DND-41 (cell line): ENCODE measurements around the gene RNGTT.

Experiments
- ATAC-seq: fragments of 200-7000 bp; cut with Tn5 transposase; 3 replicates; pipeline ENCODE4 v1.9.1; 2021; ENCODE audit warnings: low read depth; ENCODE audit not compliant: insufficient read depth
- DNase-seq: peaks from one replicate; pipeline ENCODE4 v3.0.0-alpha.2; 2020
- H2AFZ ChIP-seq: 2 replicates; pipeline ENCODE4 v1.6.0; 2012; ENCODE audit warnings: low read depth, low read length
- H3K27ac ChIP-seq: 2 replicates; pipeline ENCODE4 v1.5.1; 2012; ENCODE audit warnings: low read length, inconsistent platforms
- H3K27me3 ChIP-seq: fragments of 200-600 bp; sonication (generic); 2 replicates; pipeline ENCODE4 v1.6.0; 2012; ENCODE audit warnings: low read length, mild to moderate bottlenecking, inconsistent platforms; ENCODE audit not compliant: insufficient read depth, poor library complexity
- H3K36me3 ChIP-seq: 2 replicates; pipeline ENCODE4 v1.5.1; 2012; ENCODE audit warnings: low read length, inconsistent platforms; ENCODE audit not compliant: insufficient read depth
- H3K4me1 ChIP-seq: 2 replicates; pipeline ENCODE4 v1.5.1; 2012; ENCODE audit warnings: mild to moderate bottlenecking, low read length; ENCODE audit not compliant: insufficient read depth
- H3K4me2 ChIP-seq: 2 replicates; pipeline ENCODE4 v1.6.0; 2012; ENCODE audit warnings: mild to moderate bottlenecking, moderate library complexity, low read length, inconsistent platforms; ENCODE audit not compliant: insufficient read depth
- H3K4me3 ChIP-seq, 2 experiments: fragments of 200-600 bp in 1 of 2; shearing (Covaris generic) in 1 of 2; 2 replicates each; pipeline ENCODE4 v1.5.1; 2012 to 2016; ENCODE audit warnings: inconsistent platforms in 2 of 2, low read length in 2 of 2, mild to moderate bottlenecking in 2 of 2, low read depth in 1 of 2, moderate library complexity in 1 of 2
- H3K79me2 ChIP-seq: 2 replicates; pipeline ENCODE4 v1.6.0; 2012; ENCODE audit warnings: low read length, inconsistent platforms; ENCODE audit not compliant: insufficient read depth
- H3K9ac ChIP-seq: 2 replicates; pipeline ENCODE4 v1.6.0; 2012; ENCODE audit warnings: low read depth, mild to moderate bottlenecking, inconsistent platforms, low read length, moderate library complexity
- H3K9me3 ChIP-seq: 2 replicates; pipeline ENCODE4 v1.5.1; 2012; ENCODE audit warnings: low read length, moderate library complexity, mild to moderate bottlenecking, inconsistent platforms; ENCODE audit not compliant: insufficient read depth, severe bottlenecking
- H4K20me1 ChIP-seq: 2 replicates; pipeline ENCODE4 v1.6.0; 2012; ENCODE audit warnings: low read length; ENCODE audit not compliant: insufficient read depth
- CTCF ChIP-seq: IDR thresholded peaks from 2 replicates; pipeline ENCODE4 v1.5.1; 2012; ENCODE audit warnings: borderline replicate concordance, low read length, moderate library complexity, mild to moderate bottlenecking; ENCODE audit not compliant: poor library complexity, severe bottlenecking; ENCODE audit errors: extremely low read depth
- EZH2 ChIP-seq: IDR thresholded peaks from 3 replicates; pipeline ENCODE4 v1.6.1; 2012; ENCODE audit warnings: borderline replicate concordance, low read depth, mild to moderate bottlenecking, moderate library complexity, low read length, inconsistent platforms; ENCODE audit not compliant: severe bottlenecking

Gene RNGTT

GRCh38 chr6:88825856-88826255, 137.6 kb downstream of the RNGTT start:
- no peaks in the 10 kb centered on the region for H3K27me3 ChIP-seq
- TF ChIP-seq CTCF = no peak
- no peak for TF ChIP-seq EZH2
- H3K4me1 ChIP-seq = no peaks in the 10 kb centered on the region
- H3K4me3 ChIP-seq = no peak overlapping the region
- H3K4me2 ChIP-seq = no peak overlapping the region
- no peak for ATAC-seq
- peaks cover 4% of the 10 kb centered on the region; the same call in 1 of the 2 replicates for H3K79me2 ChIP-seq
- no peak overlapping the region for H3K9ac ChIP-seq
- no peak overlapping the region for H3K27ac ChIP-seq
- no peaks in the 10 kb centered on the region for H3K9me3 ChIP-seq
- peaks cover 15% of the 10 kb centered on the region for H3K36me3 ChIP-seq
- H4K20me1 ChIP-seq = no peaks in the 10 kb centered on the region; the same call in 1 of the 2 replicates
- no peak overlapping the region for H2AFZ ChIP-seq
- DNase-seq = no peak

GRCh38 chr6:88823998-88824397, 139.4 kb downstream of the RNGTT start:
- no peaks in the 10 kb centered on the region; the same call in 1 of the 2 replicates for H4K20me1 ChIP-seq
- H3K79me2 ChIP-seq = peaks cover 4% of the 10 kb centered on the region; the same call in 1 of the 2 replicates
- ATAC-seq (no peak), DNase-seq (no peak)
- H3K9ac ChIP-seq = no peak overlapping the region
- H3K27me3 ChIP-seq = no peaks in the 10 kb centered on the region
- no peak overlapping the region for H2AFZ ChIP-seq
- no peak overlapping the region for H3K27ac ChIP-seq
- peaks cover 15% of the 10 kb centered on the region for H3K36me3 ChIP-seq
- no peaks in the 10 kb centered on the region for H3K4me1 ChIP-seq
- H3K4me3 ChIP-seq = no peak overlapping the region
- TF ChIP-seq CTCF = no peak
- TF ChIP-seq EZH2 = no peak
- no peaks in the 10 kb centered on the region for H3K9me3 ChIP-seq
- H3K4me2 ChIP-seq = no peak overlapping the region

GRCh38 chr6:88815491-88815890, 147.9 kb downstream of the RNGTT start:
- Histone ChIP-seq H3K79me2 (peaks cover 2% of the 10 kb centered on the region; the same call in 1 of the 2 replicates), H3K4me1 (no peaks in the 10 kb centered on the region), H3K27me3 (no peaks in the 10 kb centered on the region), H3K4me2 (no peak overlapping the region), H4K20me1 (no peaks in the 10 kb centered on the region), H3K9me3 (no peaks in the 10 kb centered on the region), H3K9ac (no peak overlapping the region), H2AFZ (no peak overlapping the region), H3K4me3 (no peak overlapping the region), H3K36me3 (no peaks in the 10 kb centered on the region), H3K27ac (no peak overlapping the region)
- ATAC-seq (no peak), DNase-seq (no peak)
- TF ChIP-seq EZH2 (no peak), CTCF (no peak)

GRCh38 chr6:88814909-88815308, 148.5 kb downstream of the RNGTT start:
- no peak for DNase-seq
- H3K27ac ChIP-seq = no peak overlapping the region
- peaks cover 2% of the 10 kb centered on the region; the same call in 1 of the 2 replicates for H3K79me2 ChIP-seq

More at GRCh38 chr6:88814909-88815308, 148.5 kb downstream of the RNGTT start:
- H3K4me2 ChIP-seq = no peak overlapping the region
- H3K27me3 ChIP-seq = no peaks in the 10 kb centered on the region
- ATAC-seq = no peak
- no peaks in the 10 kb centered on the region for H3K9me3 ChIP-seq
- TF ChIP-seq CTCF (no peak), EZH2 (no peak)
- no peaks in the 10 kb centered on the region for H4K20me1 ChIP-seq
- H3K36me3 ChIP-seq = no peaks in the 10 kb centered on the region
- H2AFZ ChIP-seq = no peak overlapping the region
- H3K9ac ChIP-seq = no peak overlapping the region
- no peaks in the 10 kb centered on the region for H3K4me1 ChIP-seq
- H3K4me3 ChIP-seq = no peak overlapping the region
